ENCODE measurements around the gene RAB36.

DNA sequence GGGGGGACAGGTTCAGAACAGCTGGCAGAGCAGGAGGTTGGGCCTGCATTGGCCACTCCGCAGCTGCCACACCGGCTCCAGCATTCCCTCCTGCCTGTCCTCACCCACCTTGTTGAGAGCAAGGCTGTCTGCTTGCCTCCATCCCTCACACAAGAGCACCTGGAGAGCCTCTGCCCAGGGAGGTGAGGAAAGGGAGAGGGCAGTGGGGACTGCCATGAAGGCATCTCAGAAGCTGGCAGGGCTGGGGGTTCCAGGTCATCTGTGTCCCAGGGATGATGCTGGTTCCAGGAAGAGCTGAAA lies 30.6 kb upstream of the RAB36 start:
- TF ChIP-seq, protein P1, sequence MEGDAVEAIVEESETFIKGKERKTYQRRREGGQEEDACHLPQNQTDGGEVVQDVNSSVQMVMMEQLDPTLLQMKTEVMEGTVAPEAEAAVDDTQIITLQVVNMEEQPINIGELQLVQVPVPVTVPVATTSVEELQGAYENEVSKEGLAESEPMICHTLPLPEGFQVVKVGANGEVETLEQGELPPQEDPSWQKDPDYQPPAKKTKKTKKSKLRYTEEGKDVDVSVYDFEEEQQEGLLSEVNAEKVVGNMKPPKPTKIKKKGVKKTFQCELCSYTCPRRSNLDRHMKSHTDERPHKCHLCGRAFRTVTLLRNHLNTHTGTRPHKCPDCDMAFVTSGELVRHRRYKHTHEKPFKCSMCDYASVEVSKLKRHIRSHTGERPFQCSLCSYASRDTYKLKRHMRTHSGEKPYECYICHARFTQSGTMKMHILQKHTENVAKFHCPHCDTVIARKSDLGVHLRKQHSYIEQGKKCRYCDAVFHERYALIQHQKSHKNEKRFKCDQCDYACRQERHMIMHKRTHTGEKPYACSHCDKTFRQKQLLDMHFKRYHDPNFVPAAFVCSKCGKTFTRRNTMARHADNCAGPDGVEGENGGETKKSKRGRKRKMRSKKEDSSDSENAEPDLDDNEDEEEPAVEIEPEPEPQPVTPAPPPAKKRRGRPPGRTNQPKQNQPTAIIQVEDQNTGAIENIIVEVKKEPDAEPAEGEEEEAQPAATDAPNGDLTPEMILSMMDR (IDR thresholded peaks at IDR 0.05), result no peak
- no peak for TF ChIP-seq POLR2A (IDR thresholded peaks at IDR 0.05)
